Measurements from ENCODE around the gene ACTL6A. TPM values are rescaled to one million over a fixed set of nuclear protein-coding genes. Genes with fewer than 3 reads are reported as not detected.

The ACTL6A gene
- total RNA-seq, 1 experiment from 2014 or later, result 61.9 TPM

- Histone ChIP-seq H3K4me2 (ENCODE audit: low read length) (no peak overlapping the region), H3K27ac (ENCODE audit: low read depth, low read length) (no peak overlapping the region), H3K79me2 (ENCODE audit: insufficient read depth, low read length) (peaks cover 37% of the 10 kb centered on the region), H3K9me2 (ENCODE audit: insufficient read depth) (no peaks in the 10 kb centered on the region), H3K36me3 (ENCODE audit: control insufficient read depth in 1 of 2, insufficient read depth in 2 of 2, low read length in 2 of 2) (peaks cover 9 to 11% of the 10 kb centered on the region in 2 experiments; a peak in 2 of 4 replicates), H2AFZ (ENCODE audit: low read depth, low read length, poor library complexity, severe bottlenecking) (no peak overlapping the region), H3K9me3 (ENCODE audit: control insufficient read depth in 1 of 2, insufficient read depth in 1 of 2, low read depth in 1 of 2, low read length in 2 of 2) (no peaks in the 10 kb centered on the region), H4K20me1 (ENCODE audit: insufficient read depth) (no peaks in the 10 kb centered on the region), H3K9ac (ENCODE audit: low read length) (no peak overlapping the region), H3K4me1 (ENCODE audit: control insufficient read depth in 1 of 2, insufficient read depth in 2 of 2, low read length in 2 of 2) (no peaks in the 10 kb centered on the region), H3K4me3 (replicated peaks in 1 of 2; ENCODE audit: low read depth in 1 of 2, low read length in 2 of 2) (no peak overlapping the region), H3K27me3 (ENCODE audit: insufficient read depth, low read length) (no peaks in the 10 kb centered on the region)
- intact Hi-C loops (cut with micrococcal nuclease), result no loop called here
- CTCF ChIA-PET, result no interaction called here
- ATAC-seq (no peak), DNase-seq (ENCODE audit: low read depth, low spot score) (no peak)
- RAD21 ChIA-PET (ENCODE audit: low non-redundant PET in 1 of 2, low total read pairs in 2 of 2, uncharacterized antibody in 2 of 2, unreplicated experiment in 2 of 2), result no interaction called here
- TF ChIP-seq JUND (IDR thresholded peaks at IDR 0.05), result no peak
- no peak for TF ChIP-seq EZH2phosphoT487 (IDR thresholded peaks at IDR 0.05; ENCODE audit: borderline replicate concordance)
- no peak for TF ChIP-seq CEBPB (IDR thresholded peaks at IDR 0.05; ENCODE audit: low read depth)
- no peak for TF ChIP-seq SRF (IDR thresholded peaks at IDR 0.05; ENCODE audit: low read depth)
- TF ChIP-seq ZNF274 (IDR thresholded peaks at IDR 0.05; ENCODE audit: low read depth, low read length), result no peak
- TF ChIP-seq EGR1 (IDR thresholded peaks at IDR 0.05; ENCODE audit: low read depth), result no peak
- TF ChIP-seq ELF1 (IDR thresholded peaks at IDR 0.05; ENCODE audit: borderline replicate concordance, low read depth), result no peak
- no peak for TF ChIP-seq CBX3 (IDR thresholded peaks at IDR 0.05; ENCODE audit: low read depth)
- TF ChIP-seq ZFX (IDR thresholded peaks at IDR 0.05), result no peak
- no peak for TF ChIP-seq RAD21 (IDR thresholded peaks at IDR 0.05; ENCODE audit: low read depth)
- TF ChIP-seq POLR2AphosphoS5 (IDR thresholded peaks at IDR 0.05; ENCODE audit: low read depth, low read length), result no peak
- TF ChIP-seq MAX (IDR thresholded peaks at IDR 0.05), result no peak
- TF ChIP-seq ATF3 (IDR thresholded peaks at IDR 0.05), result no peak
- no peak for TF ChIP-seq SP1 (IDR thresholded peaks at IDR 0.05; ENCODE audit: low read depth)
- TF ChIP-seq CTCF (IDR thresholded peaks at IDR 0.05 in 2 of 3, conservative IDR thresholded peaks at IDR 0.05 in 1 of 3; ENCODE audit: borderline replicate concordance in 1 of 3, insufficient read depth in 1 of 3, low read depth in 2 of 3, low read length in 2 of 3), result no peak
- no peak for TF ChIP-seq REST (IDR thresholded peaks at IDR 0.05; ENCODE audit: low read depth)
- BruUV-seq (replicated peaks), result no TSS peak
- POLR2A ChIA-PET, result interaction anchor here (0.6 kb wide), 1 partner anchor 278 kb away, joined by 6 read pairs; no protein-coding TSS in a partner anchor
Measured at GRCh38 chr3:179613807-179614206, 51.1 kb downstream of the ACTL6A start.

Measured in HCT116 (cell line).